ENCODE data around the gene SLC48A1. TPM values are rescaled to one million over a fixed set of nuclear protein-coding genes. Genes with fewer than 3 reads are reported as not detected.

The SLC48A1 gene
- total RNA-seq, 1 donor from 2014 or later = 19.7 TPM

- H3K27ac Mint-ChIP-seq = no peak overlapping the region
- no peak overlapping the region for H3K4me3 Mint-ChIP-seq
- H3K4me1 Mint-ChIP-seq (ENCODE audit: unreplicated experiment) = no peaks in the 10 kb centered on the region
- TF ChIP-seq, protein P1, sequence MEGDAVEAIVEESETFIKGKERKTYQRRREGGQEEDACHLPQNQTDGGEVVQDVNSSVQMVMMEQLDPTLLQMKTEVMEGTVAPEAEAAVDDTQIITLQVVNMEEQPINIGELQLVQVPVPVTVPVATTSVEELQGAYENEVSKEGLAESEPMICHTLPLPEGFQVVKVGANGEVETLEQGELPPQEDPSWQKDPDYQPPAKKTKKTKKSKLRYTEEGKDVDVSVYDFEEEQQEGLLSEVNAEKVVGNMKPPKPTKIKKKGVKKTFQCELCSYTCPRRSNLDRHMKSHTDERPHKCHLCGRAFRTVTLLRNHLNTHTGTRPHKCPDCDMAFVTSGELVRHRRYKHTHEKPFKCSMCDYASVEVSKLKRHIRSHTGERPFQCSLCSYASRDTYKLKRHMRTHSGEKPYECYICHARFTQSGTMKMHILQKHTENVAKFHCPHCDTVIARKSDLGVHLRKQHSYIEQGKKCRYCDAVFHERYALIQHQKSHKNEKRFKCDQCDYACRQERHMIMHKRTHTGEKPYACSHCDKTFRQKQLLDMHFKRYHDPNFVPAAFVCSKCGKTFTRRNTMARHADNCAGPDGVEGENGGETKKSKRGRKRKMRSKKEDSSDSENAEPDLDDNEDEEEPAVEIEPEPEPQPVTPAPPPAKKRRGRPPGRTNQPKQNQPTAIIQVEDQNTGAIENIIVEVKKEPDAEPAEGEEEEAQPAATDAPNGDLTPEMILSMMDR (conservative IDR thresholded peaks at IDR 0.05) = no peak
- H3K27me3 Mint-ChIP-seq = no peaks in the 10 kb centered on the region
- peaks cover 19% of the 10 kb centered on the region for H3K36me3 Mint-ChIP-seq
- H3K9me3 Mint-ChIP-seq = no peaks in the 10 kb centered on the region
- no peak for DNase-seq (ENCODE audit: extremely low spot score, unreplicated experiment)
Measured at GRCh38 chr12:47785036-47785886, 12.2 kb downstream of the SLC48A1 start.

DNA sequence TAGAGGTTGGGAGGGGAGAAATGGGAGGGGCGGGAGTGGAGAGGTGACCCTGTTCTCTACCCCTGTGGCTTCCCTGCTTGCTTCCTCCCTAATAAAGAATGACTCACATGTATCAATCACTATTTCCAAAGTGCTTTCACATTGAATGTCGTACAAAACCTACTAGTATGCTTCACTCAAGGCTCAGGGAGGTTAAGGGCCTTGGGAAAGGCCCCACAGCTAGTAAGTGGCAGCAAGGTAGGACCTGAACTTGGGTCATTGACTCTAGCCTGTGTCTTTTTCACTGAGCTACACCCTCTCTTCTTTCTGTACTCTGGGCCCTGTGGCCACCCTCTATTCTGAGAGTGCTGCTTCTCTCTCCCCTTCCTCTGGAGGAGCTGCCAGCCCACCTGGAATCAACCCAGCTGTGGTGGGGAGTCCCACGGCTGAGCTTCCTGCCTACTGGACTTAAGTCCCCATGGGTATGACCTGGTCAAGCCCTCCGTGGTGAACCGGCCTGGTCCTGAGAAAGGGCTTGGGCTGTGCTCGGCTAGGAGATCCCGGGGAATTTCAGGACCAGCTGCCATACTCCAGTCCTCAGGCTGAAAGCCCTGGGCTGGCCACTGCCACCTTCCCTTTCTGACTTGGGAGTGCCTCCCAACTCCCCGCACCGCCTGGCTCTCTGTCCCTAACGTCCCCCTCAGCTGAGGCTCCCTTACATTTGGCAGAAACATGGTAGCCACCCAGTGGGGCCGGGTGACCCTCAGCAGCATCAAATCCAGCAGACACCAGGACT is 13.0 kb downstream of the SLC48A1 start:
- Mint-ChIP-seq H3K27ac (no peak overlapping the region), H3K9me3 (no peaks in the 10 kb centered on the region), H3K27me3 (no peaks in the 10 kb centered on the region), H3K36me3 (peaks cover 19% of the 10 kb centered on the region), H3K4me3 (no peak overlapping the region), H3K4me1 (ENCODE audit: unreplicated experiment) (no peaks in the 10 kb centered on the region)
- DNase-seq (ENCODE audit: extremely low spot score, unreplicated experiment) = no peak
- TF ChIP-seq, protein P1 (conservative IDR thresholded peaks at IDR 0.05) = no peak

DNA sequence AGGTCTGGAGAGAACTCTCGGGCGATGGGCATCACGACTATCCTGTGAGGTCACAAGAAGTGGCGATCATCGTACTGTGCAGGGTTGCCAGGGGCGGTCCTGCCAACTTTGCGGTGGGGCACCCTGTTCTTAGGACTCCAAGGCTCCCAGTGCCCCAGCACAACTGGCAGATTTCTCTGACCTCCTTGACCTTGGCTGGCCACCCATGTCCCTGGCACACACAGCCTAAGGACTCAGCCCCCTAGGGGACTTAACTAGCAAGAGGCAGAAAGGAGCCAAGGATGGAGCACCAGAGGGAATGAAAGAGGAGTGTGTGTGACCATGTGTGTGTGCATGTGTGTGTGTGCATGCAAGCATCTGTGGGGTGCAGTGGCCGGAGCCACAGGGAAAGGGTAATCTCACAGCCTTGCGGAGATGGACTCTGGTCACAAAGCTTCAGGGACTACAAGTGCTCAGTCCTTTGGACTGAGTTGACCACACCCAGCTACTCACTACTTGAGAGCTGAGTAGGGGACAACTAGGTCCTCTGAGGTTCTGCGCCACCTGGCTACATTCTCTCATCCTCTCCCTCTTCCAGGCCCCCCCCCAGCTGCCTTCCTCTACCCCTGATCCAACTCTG is 13.7 kb downstream of the SLC48A1 start:
- Mint-ChIP-seq H3K27ac (no peak overlapping the region), H3K36me3 (peaks cover 19% of the 10 kb centered on the region), H3K4me1 (ENCODE audit: unreplicated experiment) (no peaks in the 10 kb centered on the region), H3K4me3 (no peak overlapping the region), H3K9me3 (no peaks in the 10 kb centered on the region), H3K27me3 (no peaks in the 10 kb centered on the region)
- no peak for DNase-seq (ENCODE audit: extremely low spot score, unreplicated experiment)
- TF ChIP-seq, protein P1 (conservative IDR thresholded peaks at IDR 0.05) = no peak

- Mint-ChIP-seq H3K27me3 (no peaks in the 10 kb centered on the region), H3K36me3 (peaks cover 23% of the 10 kb centered on the region), H3K4me1 (ENCODE audit: unreplicated experiment) (no peaks in the 10 kb centered on the region), H3K9me3 (no peaks in the 10 kb centered on the region), H3K27ac (no peak overlapping the region), H3K4me3 (no peak overlapping the region)
- no peak for DNase-seq (ENCODE audit: extremely low spot score, unreplicated experiment)
- TF ChIP-seq, protein P1 (conservative IDR thresholded peaks at IDR 0.05) = no peak
Measured at GRCh38 chr12:47787596-47788319, 14.7 kb downstream of the SLC48A1 start.

DNA sequence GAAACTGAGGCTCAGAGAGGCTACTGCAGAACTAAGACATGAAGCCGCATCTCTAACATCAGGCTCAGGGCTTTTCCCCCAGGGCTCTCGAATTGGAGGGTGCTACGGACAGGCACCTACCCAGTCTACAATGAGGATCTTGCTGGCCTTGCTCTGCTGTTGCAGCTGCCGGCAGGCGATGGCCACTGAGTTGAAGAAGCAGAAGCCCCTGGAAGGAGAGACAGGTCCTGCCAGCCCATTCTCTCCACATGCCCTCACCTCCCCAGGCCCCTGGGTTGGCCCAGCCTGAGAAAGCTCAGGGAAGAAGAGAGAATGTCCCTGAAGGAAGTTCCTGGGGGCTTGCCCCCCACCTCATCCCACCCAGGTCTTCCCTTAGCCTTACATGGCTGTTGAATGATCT is 16.1 kb downstream of the SLC48A1 start:
- Mint-ChIP-seq H3K4me3 (no peak overlapping the region), H3K9me3 (no peaks in the 10 kb centered on the region), H3K4me1 (ENCODE audit: unreplicated experiment) (no peaks in the 10 kb centered on the region), H3K27me3 (no peaks in the 10 kb centered on the region), H3K36me3 (peaks cover 28% of the 10 kb centered on the region), H3K27ac (no peak overlapping the region)
- TF ChIP-seq, protein P1 (conservative IDR thresholded peaks at IDR 0.05) = no peak
- no peak for DNase-seq (ENCODE audit: extremely low spot score, unreplicated experiment)
